ENCODE measurements around the gene TCP10L. TPM values are rescaled to one million over a fixed set of nuclear protein-coding genes. Genes with fewer than 3 reads are reported as not detected.

The TCP10L gene
- total RNA-seq, 1 donor from 2014 or later = 0.06 TPM

GRCh38 chr21:32523988-32524719 lies 61.2 kb downstream of the TCP10L start:
- TF ChIP-seq CTCF (conservative IDR thresholded peaks at IDR 0.05; ENCODE audit: low read depth, low read length) = no peak
- H3K4me3 ChIP-seq (ENCODE audit: low read depth, low read length) = no peak overlapping the region
- peak; percentile 81 for DNase-seq (ENCODE audit: low read depth)

Other genes starting within 250 kb of the TCP10L start
- 11.6 and 14.2 TPM in 2 replicates for gene URB1, start 192.5 kb downstream of the TCP10L start, total RNA-seq
- 0.29 and 0.92 TPM in 2 replicates for gene EVA1C, start 172.8 kb downstream of the TCP10L start, total RNA-seq
- gene CFAP298, start 26.9 kb upstream of the TCP10L start, total RNA-seq = 61.3 and 70.5 TPM in 2 replicates
- gene SYNJ1, start 142.5 kb upstream of the TCP10L start, total RNA-seq = 1.1 and 2.5 TPM in 2 replicates
- gene PAXBP1, start 186.2 kb upstream of the TCP10L start, total RNA-seq = 14.8 and 15.8 TPM in 2 replicates